HCT116 (cell line): ENCODE measurements around the gene PIK3CB. TPM values are rescaled to one million over a fixed set of nuclear protein-coding genes. Genes with fewer than 3 reads are reported as not detected.
"Not testable (repeated sequence)": the region's sequence is repeated elsewhere in the genome, so short reads cannot be mapped to it uniquely, and the experiment has no call there.

ENCODE experiments used
- ATAC-seq: fragments of 200-7000 bp; cut with Tn5 transposase; 2 replicates; pipeline ENCODE4 v1.9.1; 2020; ENCODE audit warnings: mild to moderate bottlenecking, moderate library complexity
- BruUV-seq: library from RNA; stranded (reverse); fragments of 400-500 nt; replicated peaks from 2 replicates; lab custom pipeline; 2021; lab: Mats Ljungman, UMichigan
- CTCF ChIA-PET: fragments of 300-600 bp; sonication (Branson Sonifier 250); formaldehyde crosslinking; loops from one replicate; lab custom pipeline; 2021; ENCODE audit warnings: antibody characterized with exemption; lab: Charles Lee
- POLR2A ChIA-PET: fragments of 300-600, 350-600 bp; sonication (Branson Sonifier 250); formaldehyde crosslinking; loops from one replicate; lab custom pipeline; 2021; ENCODE audit warnings: antibody characterized with exemption; lab: Charles Lee
- RAD21 ChIA-PET, 2 experiments: fragments of 300-600 bp; sonication (Branson Sonifier 250); formaldehyde crosslinking; loops; one replicate each; lab custom pipeline; 2023; ENCODE audit warnings: low total read pairs in 2 of 2; ENCODE audit not compliant: uncharacterized antibody in 2 of 2, unreplicated experiment in 2 of 2, low non-redundant PET in 1 of 2; lab: Charles Lee
- DNase-seq: peaks from one replicate; pipeline ENCODE4 v3.0.0-alpha.2; 2010; ENCODE audit warnings: low read depth, low spot score
- H2AFZ ChIP-seq: fragments of 200-600 bp; shearing (Covaris generic), sonication (generic); 2 replicates; pipeline ENCODE4 v1.6.1; 2017; ENCODE audit warnings: low read depth, mixed run types, mixed read lengths, antibody characterized with exemption, low read length; ENCODE audit not compliant: poor library complexity, severe bottlenecking
- H3K27ac ChIP-seq: 2 replicates; pipeline ENCODE4 v1.5.1; 2012; ENCODE audit warnings: low read depth, low read length
- H3K27me3 ChIP-seq: fragments of 200-600 bp; sonication (generic); 2 replicates; pipeline ENCODE4 v1.6.1; 2016; ENCODE audit warnings: mixed run types, low read length, mixed read lengths; ENCODE audit not compliant: insufficient read depth
- H3K36me3 ChIP-seq, 2 experiments: fragments of 200-500 bp in 1 of 2; fragments of 200-600 bp in 1 of 2; sonication (Bioruptor generic) in 1 of 2; sonication (generic) in 1 of 2; 2 replicates each; pipeline versions ENCODE4 v1.5.1 to v1.6.1; 2014 to 2016; ENCODE audit warnings: low read length in 2 of 2, inconsistent platforms in 1 of 2, mixed read lengths in 1 of 2, mixed run types in 1 of 2; ENCODE audit not compliant: insufficient read depth in 2 of 2, control insufficient read depth in 1 of 2
- H3K4me1 ChIP-seq, 2 experiments: fragments of 200-600 bp in 1 of 2; sonication (generic) in 1 of 2; 2 replicates each; pipeline versions ENCODE4 v1.5.1 to v1.6.1; 2012 to 2017; ENCODE audit warnings: low read length in 2 of 2, inconsistent platforms in 1 of 2, mild to moderate bottlenecking in 1 of 2, mixed read lengths in 1 of 2, mixed run types in 1 of 2, moderate library complexity in 1 of 2; ENCODE audit not compliant: insufficient read depth in 2 of 2, control insufficient read depth in 1 of 2
- H3K4me2 ChIP-seq: fragments of 200-600 bp; sonication (generic); 2 replicates; pipeline ENCODE4 v1.6.1; 2017; ENCODE audit warnings: mixed run types, low read length, mixed read lengths
- H3K4me3 ChIP-seq, 2 experiments: fragments of 200-600 bp in 1 of 2; sonication (generic) in 1 of 2; replicated peaks in 1 of 2; 2 replicates each; pipeline ENCODE4 v1.5.1; 2011 to 2016; ENCODE audit warnings: low read length in 2 of 2, control low read depth in 1 of 2, low read depth in 1 of 2, mild to moderate bottlenecking in 1 of 2, mixed read lengths in 1 of 2, mixed run types in 1 of 2
- H3K79me2 ChIP-seq: fragments of 200-600 bp; sonication (generic); 2 replicates; pipeline ENCODE4 v1.6.1; 2017; ENCODE audit warnings: mild to moderate bottlenecking, mixed run types, low read length, moderate library complexity, mixed read lengths; ENCODE audit not compliant: insufficient read depth
- H3K9ac ChIP-seq: fragments of 200-600 bp; sonication (generic); 2 replicates; pipeline ENCODE4 v1.6.1; 2016; ENCODE audit warnings: low read length, mixed read lengths
- H3K9me2 ChIP-seq: fragments of 200-600 bp; sonication (generic), shearing (Covaris generic); 2 replicates; pipeline ENCODE4 v1.6.1; 2017; ENCODE audit warnings: mixed run types, mild to moderate bottlenecking, moderate library complexity; ENCODE audit not compliant: insufficient read depth
- H3K9me3 ChIP-seq, 2 experiments: fragments of 200-500 bp in 1 of 2; fragments of 200-600 bp in 1 of 2; sonication (Bioruptor generic) in 1 of 2; sonication (generic) in 1 of 2; 2 replicates each; pipeline ENCODE4 v1.6.1; 2014 to 2017; ENCODE audit warnings: low read length in 2 of 2, mixed read lengths in 2 of 2, inconsistent platforms in 1 of 2, low read depth in 1 of 2, mild to moderate bottlenecking in 1 of 2, mixed run types in 1 of 2, moderate library complexity in 1 of 2; ENCODE audit not compliant: control insufficient read depth in 1 of 2, insufficient read depth in 1 of 2
- H4K20me1 ChIP-seq: fragments of 200-600 bp; sonication (generic), shearing (Covaris generic); 2 replicates; pipeline ENCODE4 v1.6.1; 2017; ENCODE audit warnings: mixed run types, mild to moderate bottlenecking, moderate library complexity; ENCODE audit not compliant: insufficient read depth
- ATF3 ChIP-seq: IDR thresholded peaks from 2 replicates; pipeline ENCODE4 v1.6.1; 2012
- EGR1 ChIP-seq: IDR thresholded peaks from 2 replicates; pipeline ENCODE4 v1.6.1; 2012; ENCODE audit warnings: low read depth
- EZH2 ChIP-seq: fragments of 200-600 bp; sonication (generic); IDR thresholded peaks from 2 replicates; pipeline ENCODE4 v1.6.1; 2017; ENCODE audit warnings: antibody characterized with exemption, mixed run types
- EZH2phosphoT487 ChIP-seq: fragments of 200-600 bp; IDR thresholded peaks from 2 replicates; pipeline ENCODE4 v1.6.1; 2018; ENCODE audit warnings: antibody characterized with exemption, borderline replicate concordance
- FOSL1 ChIP-seq: IDR thresholded peaks from 2 replicates; pipeline ENCODE4 v1.6.1; 2012; ENCODE audit warnings: low read depth
- MAX ChIP-seq: IDR thresholded peaks from 2 replicates; pipeline ENCODE4 v1.6.1; 2012
- POLR2A ChIP-seq: IDR thresholded peaks from 2 replicates; pipeline ENCODE4 v1.7.0; 2011; ENCODE audit warnings: borderline replicate concordance; ENCODE audit not compliant: insufficient read depth, insufficient read length; ENCODE audit errors: extremely low read depth
- RAD21 ChIP-seq: IDR thresholded peaks from 2 replicates; pipeline ENCODE4 v1.6.1; 2012; ENCODE audit warnings: low read depth, mild to moderate bottlenecking
- REST ChIP-seq: IDR thresholded peaks from 2 replicates; pipeline ENCODE4 v1.6.1; 2012; ENCODE audit warnings: low read depth
- SP1 ChIP-seq: IDR thresholded peaks from 2 replicates; pipeline ENCODE4 v1.6.1; 2012; ENCODE audit warnings: low read depth
- TCF7L2 ChIP-seq: IDR thresholded peaks from 2 replicates; pipeline ENCODE4 v1.7.0; 2011; ENCODE audit warnings: borderline replicate concordance, inconsistent platforms; ENCODE audit not compliant: insufficient read depth, insufficient read length; ENCODE audit errors: extremely low read depth
- ZFX ChIP-seq: fragments of 450-650 bp; IDR thresholded peaks from 2 replicates; pipeline ENCODE4 v1.6.1; 2017
- intact Hi-C: fragments of 100-400 bp; cut with micrococcal nuclease; formaldehyde crosslinking; loops from 2 replicates; pipeline ENCODE4 v1.10.0; 2022
- total RNA-seq: library from RNA; stranded (reverse); gene quantifications from one replicate; pipeline ENCODE4 v1.2.1, GENCODE V29; 2021; ENCODE audit not compliant: unreplicated experiment

Gene PIK3CB
- total RNA-seq, 1 experiment from 2014 or later = 44.3 TPM

GRCh38 chr3:138726946-138727730 lies 107.6 kb downstream of the PIK3CB start (continued):
- no peak for TF ChIP-seq REST

GRCh38 chr3:138726042-138726441 lies 108.7 kb downstream of the PIK3CB start:
- H3K4me3 ChIP-seq, RAD21 ChIA-PET, H4K20me1 ChIP-seq, H3K36me3 ChIP-seq, H3K27me3 ChIP-seq, ATAC-seq, H3K79me2 ChIP-seq, POLR2A ChIA-PET, H3K9me2 ChIP-seq, DNase-seq, BruUV-seq, H3K4me1 ChIP-seq, H3K4me2 ChIP-seq, H2AFZ ChIP-seq, H3K27ac ChIP-seq, intact Hi-C loops, H3K9ac ChIP-seq, H3K9me3 ChIP-seq: not testable (repeated sequence)
- CTCF ChIA-PET = interaction anchor here (1.2 kb wide), 1 partner anchor 189 kb away, joined by 3 read pairs; no protein-coding TSS in a partner anchor

- no peaks in the 10 kb centered on the region for H3K9me3 ChIP-seq
- no peak overlapping the region for H3K9ac ChIP-seq
- H3K79me2 ChIP-seq = no peaks in the 10 kb centered on the region
- CTCF ChIA-PET = no interaction called here
- no peak overlapping the region for H2AFZ ChIP-seq
- H3K4me1 ChIP-seq = no peaks in the 10 kb centered on the region
- no peak overlapping the region for H3K27ac ChIP-seq
- intact Hi-C loops = no loop called here
- ATAC-seq = no peak
- POLR2A ChIA-PET = no interaction called here
- RAD21 ChIA-PET = no interaction called here
- no peaks in the 10 kb centered on the region for H3K27me3 ChIP-seq
- no TSS peak for BruUV-seq
- no peak overlapping the region for H3K4me3 ChIP-seq
- no peak for DNase-seq
- H4K20me1 ChIP-seq = no peaks in the 10 kb centered on the region; the same call in 1 of the 2 replicates
- H3K36me3 ChIP-seq = no peaks in the 10 kb centered on the region
- H3K4me2 ChIP-seq = no peak overlapping the region
- no peaks in the 10 kb centered on the region for H3K9me2 ChIP-seq
- TF ChIP-seq ZFX = no peak
- no peak for TF ChIP-seq MAX
- TF ChIP-seq ATF3 = no peak
- no peak for TF ChIP-seq EZH2
- TF ChIP-seq SP1 = no peak
- TF ChIP-seq FOSL1 = no peak
- TF ChIP-seq TCF7L2 = no peak
- no peak for TF ChIP-seq EZH2phosphoT487
- no peak for TF ChIP-seq EGR1
- TF ChIP-seq POLR2A = no peak
- TF ChIP-seq RAD21 = no peak
Observed at GRCh38 chr3:138725116-138725515, 109.6 kb downstream of the PIK3CB start.
